LNCaP clone FGC (cell line): Measurements from ENCODE around the gene ITGB7.

Experiments
- DNase-seq: peaks from one replicate; pipeline ENCODE4 v3.0.0-alpha.2; 2011; ENCODE audit warnings: low read depth
- H3K4me3 ChIP-seq: 2 replicates; pipeline ENCODE4 v1.5.1; 2011; ENCODE audit warnings: mild to moderate bottlenecking, low read depth, low read length, control low read depth
- TF ChIP-seq, protein P1 (sequence below): IDR thresholded peaks from 2 replicates; pipeline ENCODE4 v1.5.1; 2012; ENCODE audit warnings: mild to moderate bottlenecking; ENCODE audit not compliant: control insufficient read depth, insufficient read depth; ENCODE audit errors: extremely low read depth

ITGB7 gene

DNA sequence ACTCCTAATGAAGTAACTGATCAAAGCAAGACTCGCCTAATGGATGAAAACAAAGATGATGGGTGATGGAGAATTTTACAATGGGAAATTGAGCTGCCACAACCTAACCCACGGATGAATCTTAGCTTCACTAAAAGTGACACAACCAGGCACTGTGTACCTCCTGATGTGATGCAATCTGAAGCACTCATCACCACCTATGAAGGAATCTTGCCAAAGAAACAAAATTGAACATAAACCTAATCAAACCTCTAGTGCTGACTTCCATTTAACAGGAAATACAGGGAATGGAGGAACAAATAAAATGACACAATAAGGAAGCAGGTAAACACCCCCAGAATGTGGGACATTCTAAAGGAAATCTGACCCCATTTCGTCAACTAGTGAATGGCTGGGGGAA is 38.2 kb upstream of the ITGB7 start:
- TF ChIP-seq, protein P1, sequence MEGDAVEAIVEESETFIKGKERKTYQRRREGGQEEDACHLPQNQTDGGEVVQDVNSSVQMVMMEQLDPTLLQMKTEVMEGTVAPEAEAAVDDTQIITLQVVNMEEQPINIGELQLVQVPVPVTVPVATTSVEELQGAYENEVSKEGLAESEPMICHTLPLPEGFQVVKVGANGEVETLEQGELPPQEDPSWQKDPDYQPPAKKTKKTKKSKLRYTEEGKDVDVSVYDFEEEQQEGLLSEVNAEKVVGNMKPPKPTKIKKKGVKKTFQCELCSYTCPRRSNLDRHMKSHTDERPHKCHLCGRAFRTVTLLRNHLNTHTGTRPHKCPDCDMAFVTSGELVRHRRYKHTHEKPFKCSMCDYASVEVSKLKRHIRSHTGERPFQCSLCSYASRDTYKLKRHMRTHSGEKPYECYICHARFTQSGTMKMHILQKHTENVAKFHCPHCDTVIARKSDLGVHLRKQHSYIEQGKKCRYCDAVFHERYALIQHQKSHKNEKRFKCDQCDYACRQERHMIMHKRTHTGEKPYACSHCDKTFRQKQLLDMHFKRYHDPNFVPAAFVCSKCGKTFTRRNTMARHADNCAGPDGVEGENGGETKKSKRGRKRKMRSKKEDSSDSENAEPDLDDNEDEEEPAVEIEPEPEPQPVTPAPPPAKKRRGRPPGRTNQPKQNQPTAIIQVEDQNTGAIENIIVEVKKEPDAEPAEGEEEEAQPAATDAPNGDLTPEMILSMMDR, result no peak
- DNase-seq, result no peak
- H3K4me3 ChIP-seq, result no peak overlapping the region

DNA sequence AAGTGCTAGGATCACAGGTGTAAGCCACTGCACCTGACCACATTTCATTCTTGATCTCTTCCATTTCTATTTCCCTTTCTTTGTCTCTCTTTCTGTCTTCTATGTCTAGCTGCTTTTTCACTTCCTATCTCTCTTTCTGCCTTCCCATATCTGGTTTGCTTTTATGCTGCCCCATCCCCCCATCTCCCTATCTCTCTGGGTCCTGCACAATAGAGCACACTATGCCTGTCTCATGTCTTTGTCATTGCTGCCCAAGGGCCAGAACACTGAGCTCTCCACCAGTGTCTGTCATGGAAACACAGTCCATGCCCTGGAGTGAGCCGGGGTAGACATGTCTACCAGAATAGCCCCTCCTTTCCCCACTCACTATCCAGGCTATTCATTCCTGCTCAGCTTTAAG is 37.3 kb upstream of the ITGB7 start:
- H3K4me3 ChIP-seq, result no peak overlapping the region
- TF ChIP-seq, protein P1, result no peak
- no peak for DNase-seq

DNA sequence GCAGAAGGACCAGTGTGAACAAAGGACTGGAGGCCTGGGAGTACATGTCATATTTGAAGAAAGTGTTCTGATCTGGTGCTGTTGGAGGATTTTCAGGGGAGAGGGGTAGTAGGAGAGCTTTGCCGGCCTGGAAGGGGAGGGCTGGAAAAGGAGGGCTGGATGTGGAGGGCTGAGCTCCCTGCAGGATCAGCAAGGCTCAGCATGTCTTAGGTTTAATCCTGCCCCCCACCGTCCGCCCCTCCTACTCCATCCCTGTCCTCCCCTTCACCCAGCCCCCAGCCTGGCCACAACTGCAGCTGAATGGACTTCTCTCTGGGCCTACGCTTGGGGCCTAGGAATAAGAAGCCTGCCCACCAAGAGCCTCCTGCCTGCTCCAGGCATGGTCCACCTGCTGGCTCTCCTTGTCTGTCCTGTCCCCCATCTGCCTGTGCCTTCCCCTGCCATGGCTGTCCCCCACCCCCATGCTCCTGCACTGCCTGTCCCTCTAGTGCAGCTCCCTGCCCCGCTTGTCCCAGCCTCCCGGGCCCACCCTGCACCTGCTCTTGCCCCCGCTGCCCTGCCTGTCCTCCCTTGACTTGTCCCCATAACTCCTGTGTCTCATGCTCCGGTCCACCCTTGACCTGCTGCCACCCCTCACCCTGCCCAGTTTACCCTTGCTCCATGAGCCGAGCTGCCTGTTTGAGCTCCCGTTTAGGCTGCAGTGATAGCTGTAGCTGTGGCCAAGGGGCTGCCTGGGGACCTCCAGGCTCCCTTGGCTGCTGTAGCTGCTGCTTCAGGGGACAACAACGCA is 34.8 kb upstream of the ITGB7 start:
- H3K4me3 ChIP-seq, result no peak overlapping the region
- TF ChIP-seq, protein P1, result no peak
- DNase-seq, result no peak

DNA sequence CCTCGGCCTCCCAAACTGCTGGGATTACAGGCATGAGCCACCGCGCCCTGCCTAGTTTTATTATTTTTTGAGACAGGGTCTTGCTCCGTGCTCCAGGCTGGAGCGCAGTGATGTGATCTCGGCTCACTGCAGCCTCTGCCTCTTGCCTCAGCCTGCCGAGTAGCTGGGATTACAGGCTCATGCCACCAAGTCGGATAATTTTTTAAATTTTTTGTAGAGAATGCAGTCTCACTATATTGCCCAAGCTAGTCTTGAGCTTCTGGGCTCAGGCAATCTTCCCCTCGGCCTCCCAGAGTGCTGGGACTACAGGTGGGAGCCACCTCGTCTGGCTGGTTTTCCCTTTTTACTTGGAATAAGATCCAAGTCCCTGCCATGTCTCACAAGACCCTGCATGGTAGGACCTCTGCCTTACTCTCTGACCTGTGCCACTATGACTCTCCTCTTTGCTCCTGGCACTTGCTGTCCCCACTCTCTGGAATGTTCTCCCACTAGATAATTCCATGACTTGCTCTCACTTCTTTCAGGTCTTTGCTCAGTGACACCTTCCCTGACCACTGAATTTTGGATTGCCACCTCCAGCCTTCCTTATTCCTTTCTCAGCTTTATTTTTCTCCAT is 32.7 kb upstream of the ITGB7 start:
- no peak for DNase-seq
- TF ChIP-seq, protein P1, result no peak
- no peak overlapping the region for H3K4me3 ChIP-seq

DNA sequence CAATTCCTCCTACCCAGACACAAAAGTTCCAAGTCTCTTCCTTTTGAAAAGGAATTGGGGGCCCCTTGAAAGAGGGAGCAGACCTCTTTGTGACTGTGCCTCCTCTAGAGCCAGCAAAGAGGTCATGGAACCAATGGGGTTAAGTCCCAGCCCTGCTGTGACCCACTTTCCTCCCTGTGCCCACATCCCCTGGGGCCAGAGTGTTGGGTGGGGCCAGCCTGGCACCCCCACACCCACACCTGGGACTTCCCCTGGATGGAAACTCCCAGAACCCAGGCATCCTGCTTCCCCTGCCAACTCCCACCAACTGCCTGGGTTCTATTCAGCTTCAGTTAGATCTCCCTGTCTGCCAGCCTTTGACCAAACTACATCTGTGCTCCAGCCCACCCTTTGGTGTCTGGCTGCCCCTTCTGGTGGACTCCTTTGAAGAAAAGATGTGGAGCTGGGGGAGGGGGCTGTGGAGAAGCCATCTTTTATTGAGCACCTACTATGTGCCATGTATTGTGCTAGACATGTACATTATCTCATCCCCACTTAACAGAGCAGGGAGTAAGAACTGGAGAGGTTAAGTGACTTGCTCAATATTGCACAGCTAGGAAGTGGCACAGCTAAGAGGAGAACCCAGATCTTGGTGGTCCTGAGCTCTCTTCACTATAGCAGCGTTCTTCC is 29.5 kb upstream of the ITGB7 start:
- TF ChIP-seq, protein P1, result no peak
- H3K4me3 ChIP-seq, result no peak overlapping the region
- DNase-seq, result no peak

DNA sequence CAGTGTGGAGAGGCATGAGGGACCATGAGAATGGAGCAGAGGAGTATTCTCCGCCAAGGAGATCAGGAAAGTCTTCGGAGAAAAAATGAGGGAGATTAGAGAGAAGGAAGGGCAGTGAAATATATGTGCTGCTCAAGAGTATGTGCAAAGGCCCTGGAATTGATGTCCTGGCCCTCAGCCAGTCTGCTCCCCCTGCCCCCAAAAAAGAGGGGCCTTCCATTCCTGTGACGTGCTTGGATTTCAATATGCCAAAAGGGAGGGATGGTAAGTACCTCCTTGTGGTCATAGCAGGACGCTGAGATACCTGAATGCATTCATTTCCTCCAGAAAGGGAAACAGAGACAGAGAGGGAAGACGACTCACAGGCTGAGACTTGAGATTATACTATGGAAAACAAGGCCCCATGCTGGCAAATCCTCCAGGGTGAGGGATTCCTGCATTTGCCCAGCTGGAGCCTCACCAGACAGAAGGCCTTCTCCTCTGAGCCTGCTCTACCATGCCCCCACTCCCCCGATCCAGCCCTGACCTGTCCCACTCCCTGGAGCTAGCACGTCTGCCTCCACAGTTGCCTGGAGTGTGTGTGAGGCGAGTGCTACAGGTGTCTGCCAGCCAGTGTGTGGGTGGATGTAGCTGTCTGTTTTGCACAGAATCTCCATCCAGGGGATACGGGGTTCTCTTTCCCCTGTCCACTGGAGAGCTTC is 28.8 kb upstream of the ITGB7 start:
- no peak for DNase-seq
- TF ChIP-seq, protein P1, result no peak
- H3K4me3 ChIP-seq, result no peak overlapping the region
